ENCODE measurements around the gene TAS2R20.

Gene TAS2R20

DNA sequence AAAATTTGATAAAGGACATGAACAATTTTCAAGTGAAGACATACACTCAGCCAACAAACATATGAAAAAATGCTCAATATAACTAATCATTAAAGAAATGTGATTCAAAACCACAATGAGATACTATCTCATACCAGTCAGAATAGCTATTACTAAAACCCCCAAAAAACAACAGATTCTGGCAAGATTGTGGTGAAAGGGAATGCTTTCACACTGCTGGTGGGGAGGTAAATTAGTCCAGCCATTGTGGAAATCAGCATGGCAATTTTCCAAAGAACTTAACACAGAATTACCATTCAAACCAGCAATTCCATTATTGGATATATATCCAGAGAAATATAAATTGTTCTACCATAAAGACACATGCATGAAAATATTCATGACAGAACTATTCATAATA is 40.4 kb downstream of the TAS2R20 start:
- DNase-seq: no peak

DNA sequence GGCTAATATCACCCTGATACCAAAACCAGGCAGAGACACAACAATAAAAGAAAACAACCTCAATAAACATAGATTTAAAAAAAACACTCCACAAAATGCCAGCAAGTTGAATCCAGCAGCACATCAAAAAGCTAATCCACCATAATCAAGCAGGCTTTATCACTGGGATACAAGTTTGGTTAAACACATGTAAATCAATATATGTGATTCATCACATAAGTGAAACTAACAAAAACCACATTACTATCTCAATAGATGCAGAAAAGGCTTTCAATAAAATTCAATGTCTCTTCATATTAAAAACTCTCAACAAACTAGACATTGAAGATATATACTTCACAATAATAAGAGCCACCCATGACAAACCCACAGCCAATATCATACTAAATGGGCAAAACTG is 42.0 kb downstream of the TAS2R20 start:
- DNase-seq: no peak

DNA sequence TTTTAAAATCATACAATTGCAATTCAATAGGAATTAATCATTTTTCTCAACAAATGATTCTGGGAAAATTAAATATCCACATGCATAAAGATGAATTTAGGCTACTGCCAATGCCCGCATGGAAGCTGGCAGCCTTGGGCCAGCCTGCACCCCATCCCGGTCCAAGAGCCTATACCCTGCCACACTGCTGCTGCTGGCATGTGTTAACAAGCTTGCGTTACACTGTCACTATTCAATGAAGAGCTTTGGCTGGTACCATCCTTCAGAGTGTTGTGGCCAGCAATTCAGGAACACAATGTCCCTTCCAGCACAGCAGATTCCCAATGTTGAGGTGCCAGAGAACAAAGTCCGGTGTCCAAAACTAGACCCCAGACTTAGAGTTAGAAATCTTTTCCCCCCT is 45.5 kb downstream of the TAS2R20 start:
- no peak for DNase-seq

Measured in NCI-H2171 (cell line).